Activated CD4-positive, alpha-beta memory T cell treated with anti-CD3 and anti-CD28 coated beads, Interleukin-2, amount 10 ng/mL, durations not matched to agents 7 days and 5 days (primary cell): Measurements from ENCODE around the gene OR1S2. TPM values are rescaled to one million over a fixed set of nuclear protein-coding genes. Genes with fewer than 3 reads are reported as not detected.

Experiments used
- CTCF ChIA-PET: fragments of 350-600 bp; sonication (Branson Sonifier 250); formaldehyde crosslinking; loops from one replicate; lab custom pipeline; 2021; ENCODE audit warnings: antibody characterized with exemption, inconsistent platforms; lab: Charles Lee
- POLR2A ChIA-PET: fragments of 350-600 bp; sonication (Branson Sonifier 250); formaldehyde crosslinking; loops from one replicate; lab custom pipeline; 2021; ENCODE audit warnings: antibody characterized with exemption; lab: Charles Lee
- DNase-seq: peaks from one replicate; pipeline ENCODE4 v3.0.0-alpha.2; 2020
- H3K27ac Mint-ChIP-seq: one replicate; pipeline ENCODE4 v1.8.0; 2021; ENCODE audit warnings: mild to moderate bottlenecking, mixed read lengths
- H3K27me3 Mint-ChIP-seq: one replicate; pipeline ENCODE4 v1.8.0; 2021; ENCODE audit warnings: mixed read lengths
- H3K36me3 Mint-ChIP-seq: one replicate; pipeline ENCODE4 v1.8.0; 2021; ENCODE audit warnings: low read depth, mixed read lengths
- H3K4me1 Mint-ChIP-seq: one replicate; pipeline ENCODE4 v1.8.0; 2021; ENCODE audit warnings: mixed read lengths
- H3K4me3 Mint-ChIP-seq: one replicate; pipeline ENCODE4 v1.8.0; 2021; ENCODE audit warnings: mild to moderate bottlenecking, mixed read lengths
- H3K9me3 Mint-ChIP-seq: one replicate; pipeline ENCODE4 v1.8.0; 2021; ENCODE audit warnings: mixed read lengths
- total RNA-seq, 2 experiments: library from RNA; stranded (reverse); gene quantifications; one replicate each; pipeline ENCODE4 v1.2.3, GENCODE V29; 2021

The OR1S2 gene
- total RNA-seq, 2 experiments from 2014 or later: not detected

GRCh38 chr11:58177409-58178054 is 26.4 kb downstream of the OR1S2 start:
- H3K9me3 Mint-ChIP-seq: no peaks in the 10 kb centered on the region
- ChIA-PET POLR2A (no interaction called here), CTCF (no interaction called here)
- DNase-seq: no peak
- no peak overlapping the region for H3K27ac Mint-ChIP-seq
- H3K4me1 Mint-ChIP-seq: no peaks in the 10 kb centered on the region
- no peaks in the 10 kb centered on the region for H3K27me3 Mint-ChIP-seq
- no peak overlapping the region for H3K4me3 Mint-ChIP-seq
- H3K36me3 Mint-ChIP-seq: no peaks in the 10 kb centered on the region

DNA sequence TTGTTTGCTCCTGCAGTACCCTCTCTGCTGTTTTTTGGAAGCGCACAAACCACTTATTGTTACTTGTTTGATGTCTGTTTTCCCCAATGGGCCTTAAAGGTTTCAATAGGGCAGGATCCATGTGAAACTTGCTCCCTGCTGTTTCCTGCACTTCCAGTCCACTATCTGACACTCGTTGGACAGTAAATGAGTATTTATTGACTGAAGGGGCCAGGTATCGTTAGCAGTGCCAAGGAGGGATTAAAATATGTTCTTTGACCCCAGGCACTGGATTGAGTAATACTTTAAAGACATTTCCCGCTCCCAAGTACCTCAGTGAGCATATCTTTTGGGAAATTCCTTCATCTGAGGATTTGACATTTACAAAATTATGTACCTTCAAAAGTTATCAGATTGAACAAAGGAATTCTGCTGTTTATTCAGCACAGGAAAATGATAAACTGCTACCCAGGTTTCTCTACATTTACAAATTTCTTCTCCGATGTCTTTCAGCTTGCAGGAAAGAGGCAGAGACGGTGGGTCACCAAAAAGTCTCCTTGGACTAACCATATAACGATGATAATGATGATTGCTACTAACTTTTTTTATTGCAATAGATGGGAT is 38.3 kb downstream of the OR1S2 start:
- Mint-ChIP-seq H3K4me3 (no peak overlapping the region), H3K27ac (no peak overlapping the region), H3K9me3 (no peaks in the 10 kb centered on the region), H3K27me3 (no peaks in the 10 kb centered on the region), H3K4me1 (no peaks in the 10 kb centered on the region), H3K36me3 (no peaks in the 10 kb centered on the region)
- POLR2A ChIA-PET: no interaction called here
- CTCF ChIA-PET: no interaction called here
- DNase-seq: no peak

- Mint-ChIP-seq H3K27ac (no peak overlapping the region), H3K27me3 (no peaks in the 10 kb centered on the region), H3K9me3 (no peaks in the 10 kb centered on the region)
Measured at GRCh38 chr11:58164990-58165389, 39.0 kb downstream of the OR1S2 start.

DNA sequence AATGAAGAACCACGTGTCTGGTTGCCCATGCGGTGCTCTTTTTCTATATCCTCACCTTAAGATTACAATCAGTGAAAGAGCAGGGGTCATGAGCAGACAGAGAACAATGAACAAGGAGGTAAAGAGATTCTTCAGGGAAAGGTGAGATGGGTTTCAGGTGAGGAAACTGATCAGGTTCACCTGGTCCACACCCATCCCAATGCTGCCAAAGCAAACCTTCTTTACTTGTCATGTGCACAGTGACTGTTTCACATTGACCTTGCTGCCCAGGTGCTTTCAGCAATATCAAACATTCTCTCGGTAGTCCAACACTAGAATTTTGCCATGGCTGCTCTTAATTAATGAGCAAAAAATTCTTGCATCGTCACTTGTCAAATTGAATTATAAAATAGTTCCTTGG is 39.6 kb downstream of the OR1S2 start:
- Mint-ChIP-seq H3K4me3 (no peak overlapping the region), H3K9me3 (no peaks in the 10 kb centered on the region), H3K27me3 (no peaks in the 10 kb centered on the region), H3K36me3 (no peaks in the 10 kb centered on the region), H3K4me1 (no peaks in the 10 kb centered on the region), H3K27ac (no peak overlapping the region)
- ChIA-PET CTCF (no interaction called here), POLR2A (no interaction called here)
- DNase-seq: no peak

More at GRCh38 chr11:58164990-58165389, 39.0 kb downstream of the OR1S2 start:
- ChIA-PET CTCF (no interaction called here), POLR2A (no interaction called here)
- no peak for DNase-seq
- H3K36me3 Mint-ChIP-seq: no peaks in the 10 kb centered on the region
- H3K4me3 Mint-ChIP-seq: no peak overlapping the region
- no peaks in the 10 kb centered on the region for H3K4me1 Mint-ChIP-seq

Other genes starting within 250 kb of the OR1S2 start
- gene OR9Q1, start 180.3 kb downstream of the OR1S2 start, total RNA-seq: not detected
- not detected for gene OR6Q1, start 173.2 kb downstream of the OR1S2 start, total RNA-seq
- gene OR9I1, start 78.6 kb downstream of the OR1S2 start, total RNA-seq: not detected
- not detected for gene OR9Q2, start 15.1 kb downstream of the OR1S2 start, total RNA-seq
- not detected for gene OR1S1, start 8.6 kb upstream of the OR1S2 start, total RNA-seq
- gene OR10Q1, start 24.8 kb upstream of the OR1S2 start, total RNA-seq: not detected
- gene OR10W1, start 64.1 kb upstream of the OR1S2 start, total RNA-seq: not detected
- not detected for gene OR5B17, start 154.9 kb upstream of the OR1S2 start, total RNA-seq
- not detected for gene OR5B3, start 202.7 kb upstream of the OR1S2 start, total RNA-seq
- gene OR5B2, start 224.0 kb upstream of the OR1S2 start, total RNA-seq: not detected
- not detected for gene OR5B12, start 238.1 kb upstream of the OR1S2 start, total RNA-seq